Glomerular endothelial cell (primary cell): Measurements from ENCODE around the gene JPT2. TPM values are rescaled to one million over a fixed set of nuclear protein-coding genes. Genes with fewer than 3 reads are reported as not detected.
"Not testable (repeated sequence)": the region's sequence is repeated elsewhere in the genome, so short reads cannot be mapped to it uniquely, and the experiment has no call there.

Experiments
- DNase-seq: peaks from one replicate; pipeline ENCODE4 v3.0.0-alpha.2; 2011; ENCODE audit warnings: low read depth, low spot score; ENCODE audit errors: extremely low read depth
- total RNA-seq: library from RNA; depleted of rRNA; stranded (reverse); fragments of >200 nt; gene quantifications from 2 replicates; pipeline ENCODE4 v1.2.3, GENCODE V29; 2015

JPT2 gene
- total RNA-seq, 1 donor from 2014 or later, result 76.3 TPM

DNA sequence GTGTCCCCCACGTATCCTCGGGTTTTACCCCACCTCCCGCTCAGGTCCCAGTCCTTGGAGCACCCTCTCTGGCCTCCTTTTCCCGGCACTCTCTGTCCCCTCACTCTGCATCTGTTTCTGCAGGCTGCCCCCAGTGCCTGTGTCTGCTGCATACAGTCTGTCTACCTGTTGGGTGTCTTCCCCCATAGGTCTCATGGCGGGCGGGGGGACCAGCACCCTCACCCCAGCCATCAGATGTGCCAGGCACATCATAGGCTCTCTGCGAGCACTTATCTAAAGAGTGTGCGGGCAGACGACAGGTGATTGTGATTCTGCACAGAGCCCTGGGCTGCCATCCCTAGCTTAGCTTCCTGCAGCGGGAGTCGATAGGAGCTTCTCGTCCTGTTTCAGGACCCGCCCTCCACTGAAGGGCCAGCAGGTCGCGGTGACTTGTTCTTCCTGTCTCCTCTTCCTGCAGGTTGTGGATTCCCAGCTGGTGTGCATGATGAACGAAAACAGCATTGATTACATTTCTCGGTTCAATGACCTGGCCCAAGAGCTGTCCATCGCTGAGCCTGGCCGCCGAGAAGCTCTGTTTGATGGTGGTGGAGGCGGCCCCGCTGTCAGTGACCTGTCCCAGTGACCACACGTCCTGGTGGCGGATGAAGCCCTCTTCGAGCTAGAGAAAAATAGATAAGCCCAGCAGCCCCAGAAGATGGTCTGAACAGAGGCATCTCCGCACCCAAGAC is 4.5 kb upstream of the JPT2 start:
- no peak for DNase-seq

DNA sequence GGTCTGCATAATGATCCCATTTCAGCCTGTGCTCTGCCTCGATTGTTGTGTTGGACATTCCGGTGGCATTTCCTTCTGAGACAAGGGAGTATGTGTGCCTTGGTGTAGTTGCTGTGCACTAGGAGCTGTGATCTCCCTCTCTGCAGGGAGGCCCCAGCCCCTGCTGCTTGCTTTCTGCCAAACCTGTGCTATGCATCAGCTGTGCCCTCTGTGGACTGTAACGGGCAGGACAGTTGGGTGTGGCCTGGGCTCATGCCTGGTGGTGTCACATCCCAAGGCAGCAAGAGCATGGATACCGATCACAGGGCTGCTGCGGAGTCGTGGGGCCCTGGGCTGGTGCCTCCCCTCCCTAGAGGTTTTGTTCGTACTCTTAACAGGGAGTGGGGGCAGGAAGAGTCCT is 3.8 kb upstream of the JPT2 start:
- no peak for DNase-seq

- no peak for DNase-seq
These were observed 3.1 kb upstream of the JPT2 start for GRCh38 chr16:1674751-1675664.

DNA sequence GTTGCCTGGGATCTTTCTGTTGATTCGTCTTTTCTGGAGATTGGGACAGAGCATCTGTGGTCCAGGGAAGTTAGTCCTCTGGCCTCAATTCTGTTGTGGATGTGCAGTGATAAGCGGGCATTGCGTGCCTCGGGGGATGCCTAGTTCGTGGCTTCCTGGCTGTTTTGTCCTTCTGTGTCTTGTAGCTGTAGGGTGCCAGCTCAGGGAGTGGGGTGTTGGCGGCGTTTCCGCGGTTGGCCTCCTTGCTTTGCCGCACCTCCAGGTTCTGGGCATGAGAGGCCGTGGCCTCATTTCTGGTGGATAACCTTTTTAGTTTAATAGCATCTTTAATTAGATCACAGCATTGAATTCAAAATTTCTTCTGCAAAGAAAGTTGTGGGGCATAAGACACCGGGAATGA is 1.4 kb upstream of the JPT2 start:
- no peak for DNase-seq

DNA sequence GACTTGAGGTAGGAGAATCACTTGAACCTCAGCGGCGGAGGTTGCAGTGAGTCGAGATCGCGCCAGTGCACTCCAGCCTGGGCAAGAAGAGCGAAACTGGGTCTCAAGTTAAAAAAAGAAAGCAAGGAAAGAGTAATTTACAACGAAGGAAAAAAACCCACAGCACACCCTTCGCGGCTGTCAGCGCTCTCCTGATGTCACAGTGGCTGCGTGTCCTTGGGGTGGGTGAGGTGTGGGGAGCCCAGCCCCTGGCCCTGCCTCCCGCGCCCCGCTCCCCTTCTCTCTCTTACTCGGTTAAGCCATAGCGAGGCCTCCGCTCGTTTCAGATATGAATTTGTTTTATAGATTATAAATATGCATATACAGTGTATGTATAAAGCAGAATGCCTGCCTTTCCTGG is 740 bp upstream of the JPT2 start:
- DNase-seq, result no peak

DNA sequence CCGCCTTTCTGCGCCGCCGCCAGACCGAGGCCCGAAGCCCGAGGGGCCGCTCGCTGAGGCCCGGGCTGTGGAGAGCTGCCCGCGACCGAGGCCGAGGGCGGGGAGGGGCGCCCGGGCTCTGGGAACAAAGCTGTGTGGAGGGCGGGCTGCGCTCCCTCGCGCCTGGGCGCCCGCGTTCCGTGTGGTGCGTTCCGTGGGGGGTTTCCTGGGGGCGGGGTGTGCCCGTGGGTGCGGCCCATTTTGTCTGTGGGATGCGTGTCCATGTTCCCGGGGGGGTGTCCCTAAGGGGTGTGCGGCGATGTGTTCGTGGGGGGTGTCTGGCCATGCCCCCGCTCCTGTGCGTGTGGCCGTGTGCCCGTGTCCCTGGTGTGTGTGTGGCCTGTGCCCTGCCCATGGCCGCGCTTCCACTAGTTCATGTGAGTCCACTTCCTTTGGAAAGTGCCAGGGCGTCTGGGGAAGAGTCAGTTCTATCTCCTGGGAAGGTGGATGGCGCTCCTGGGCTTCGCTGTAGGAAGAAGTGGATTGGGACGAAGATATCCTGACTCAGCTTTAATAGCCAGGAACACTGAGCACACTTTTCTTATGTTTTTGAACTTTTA is 520 bp downstream of the JPT2 start:
- no peak for DNase-seq

DNA sequence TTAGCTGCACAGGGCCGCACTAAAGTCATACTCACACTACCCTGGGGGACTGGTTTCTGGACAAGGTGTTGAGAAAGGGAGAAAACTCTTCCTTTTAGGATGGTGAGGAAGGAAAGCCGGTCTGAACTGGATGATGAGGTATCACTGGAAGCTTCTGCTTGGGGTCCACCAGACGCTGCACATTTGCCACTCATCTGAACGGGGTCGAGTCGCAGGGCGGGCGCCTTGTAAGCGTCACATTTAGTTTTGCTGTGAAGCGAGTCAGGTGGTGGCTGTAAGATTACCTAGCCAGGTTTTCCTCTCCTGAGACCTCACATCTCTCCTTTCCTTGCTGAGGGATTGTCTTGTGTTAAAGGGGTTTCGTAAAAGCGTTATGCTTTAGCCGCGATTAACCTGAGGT is 2.3 kb downstream of the JPT2 start:
- DNase-seq, result no peak

DNA sequence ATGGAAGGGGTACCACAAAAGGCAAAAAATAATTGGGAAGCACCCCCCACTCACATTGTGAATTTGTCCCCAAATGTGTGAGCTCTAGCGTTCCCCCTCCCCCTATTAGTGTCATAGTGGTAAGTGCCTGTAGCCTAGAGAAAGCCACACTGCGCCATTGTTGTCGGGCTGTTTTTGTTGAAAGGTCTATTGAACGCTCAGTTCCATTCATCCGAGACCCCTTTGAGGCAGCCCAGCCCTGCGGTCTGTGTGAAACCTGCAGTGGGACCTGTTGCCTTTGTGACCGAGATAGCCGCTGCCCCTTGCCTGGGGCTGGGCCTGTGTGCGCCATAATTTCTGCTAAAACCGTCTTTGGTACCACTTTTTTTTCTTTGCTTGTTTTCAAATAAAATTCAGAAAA is 3.0 kb downstream of the JPT2 start:
- no peak for DNase-seq

DNA sequence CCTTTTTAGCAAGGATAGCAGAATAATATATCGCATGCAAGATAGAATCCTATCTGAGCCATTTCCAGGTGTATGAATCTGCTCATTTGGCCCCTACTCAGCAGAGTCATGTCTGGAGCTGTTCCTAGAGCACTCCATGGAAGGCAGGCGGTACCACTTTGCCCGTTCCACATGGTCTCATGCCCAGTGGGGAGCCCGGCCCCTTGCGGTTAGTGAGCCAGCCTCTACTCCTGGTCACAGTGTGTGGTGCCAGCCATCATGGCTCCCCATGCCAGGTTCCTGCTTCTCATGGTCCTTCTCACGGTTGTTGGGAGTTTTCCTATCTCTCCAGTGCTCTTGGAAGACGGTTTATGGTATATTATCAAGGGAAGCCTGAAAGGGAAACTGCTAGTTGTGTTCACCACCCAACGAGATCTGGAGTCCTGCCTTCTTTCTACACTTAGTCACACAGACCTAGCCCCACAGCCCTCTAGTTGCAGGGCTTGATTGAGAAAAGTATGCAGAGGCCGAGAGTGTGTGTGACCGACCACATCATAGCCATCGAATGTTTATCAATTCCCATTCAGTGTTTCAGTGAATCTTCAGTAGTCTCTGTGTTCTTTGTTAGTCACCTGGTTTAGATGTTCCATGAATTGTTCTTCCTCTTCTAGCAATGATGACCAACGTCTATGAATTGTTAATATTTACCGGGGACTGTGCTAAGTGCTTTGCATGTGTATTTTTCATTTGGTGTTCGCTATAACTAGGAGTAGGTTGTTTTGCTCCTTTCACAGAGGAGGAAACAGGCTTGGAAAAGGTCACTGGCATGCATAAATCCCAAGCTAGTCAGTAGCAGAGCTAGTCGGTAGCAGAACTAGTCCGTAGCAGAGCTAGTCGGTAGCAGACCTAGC is 9.6 kb downstream of the JPT2 start:
- no peak for DNase-seq

- DNase-seq, result no peak
These were observed 10.9 kb downstream of the JPT2 start for GRCh38 chr16:1688807-1689560.

DNA sequence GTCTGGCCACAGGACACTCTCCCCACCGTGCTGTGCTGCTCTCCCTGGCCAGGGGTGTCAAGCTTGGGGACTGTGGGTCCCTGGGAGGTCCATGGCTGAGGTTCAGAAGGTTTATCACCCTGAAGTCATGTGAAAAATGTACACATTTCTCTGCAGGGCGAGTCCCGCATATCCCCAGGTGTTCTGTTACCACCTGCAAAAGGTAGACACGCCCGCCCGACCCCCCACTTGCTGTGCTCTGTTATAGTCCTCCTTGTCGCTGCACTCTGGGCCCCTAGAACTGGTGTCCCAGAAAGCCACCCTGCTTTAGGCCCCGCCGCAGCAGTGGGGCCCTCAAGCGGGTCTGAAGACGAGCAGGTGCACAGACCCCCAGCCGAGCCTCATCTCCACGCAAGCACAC is 11.8 kb downstream of the JPT2 start:
- no peak for DNase-seq

GRCh38 chr16:1690810-1691209 is 12.7 kb downstream of the JPT2 start:
- no peak for DNase-seq

DNA sequence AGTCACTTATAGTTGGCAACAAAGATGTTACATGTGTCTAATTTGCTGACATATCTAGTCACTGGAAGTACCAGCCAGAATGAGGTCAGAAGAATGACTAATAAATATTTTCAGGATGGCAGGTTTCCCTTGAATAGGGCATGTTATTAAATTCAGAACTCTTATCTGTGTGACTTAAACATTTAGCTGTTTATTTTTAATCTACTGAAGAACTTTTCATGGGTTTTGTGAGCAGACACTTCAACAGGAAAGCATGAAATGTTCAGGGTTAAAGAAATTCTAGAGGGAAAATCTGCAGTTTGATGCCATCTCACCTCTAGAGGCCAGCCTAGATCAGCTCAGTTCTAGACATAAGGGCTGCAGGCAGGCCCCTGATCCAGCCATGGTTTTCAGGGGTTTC is 13.2 kb downstream of the JPT2 start:
- DNase-seq, result no peak

- DNase-seq, result no peak
These were observed 13.9 kb downstream of the JPT2 start for GRCh38 chr16:1691956-1692355.

GRCh38 chr16:1696863-1697262 is 18.8 kb downstream of the JPT2 start:
- DNase-seq, result no peak

- DNase-seq, result no peak
These were observed 20.6 kb downstream of the JPT2 start for GRCh38 chr16:1698680-1699079.

GRCh38 chr16:1700246-1700645 is 22.2 kb downstream of the JPT2 start:
- DNase-seq, result no peak

GRCh38 chr16:1701216-1701878 is 23.3 kb downstream of the JPT2 start:
- no peak for DNase-seq

DNA sequence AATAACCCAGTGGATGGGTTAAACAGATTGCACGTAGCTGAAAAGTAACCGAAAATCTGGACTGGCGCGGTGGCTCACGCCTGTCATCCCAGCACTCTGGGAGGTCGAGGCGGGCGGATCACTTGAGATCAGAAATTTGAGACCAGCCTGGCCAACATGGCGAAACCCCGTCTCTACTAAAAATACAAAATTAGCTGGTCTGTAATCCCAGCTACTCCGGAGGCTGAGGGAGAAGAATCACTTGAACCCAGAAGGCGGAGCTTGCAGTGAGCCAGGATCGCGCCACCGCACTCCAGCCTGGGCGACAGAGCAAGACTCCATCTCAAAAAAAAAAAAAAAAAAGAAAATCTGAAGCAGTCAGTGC is 27.2 kb downstream of the JPT2 start:
- DNase-seq, result not testable (repeated sequence)
